ENCODE data around the gene CD180. TPM values are rescaled to one million over a fixed set of nuclear protein-coding genes. Genes with fewer than 3 reads are reported as not detected.

The CD180 gene
- total and polyA plus RNA-seq, 8 donors: under 0.01 to 2.6 (median 0.37) TPM; not detected in 1

DNA sequence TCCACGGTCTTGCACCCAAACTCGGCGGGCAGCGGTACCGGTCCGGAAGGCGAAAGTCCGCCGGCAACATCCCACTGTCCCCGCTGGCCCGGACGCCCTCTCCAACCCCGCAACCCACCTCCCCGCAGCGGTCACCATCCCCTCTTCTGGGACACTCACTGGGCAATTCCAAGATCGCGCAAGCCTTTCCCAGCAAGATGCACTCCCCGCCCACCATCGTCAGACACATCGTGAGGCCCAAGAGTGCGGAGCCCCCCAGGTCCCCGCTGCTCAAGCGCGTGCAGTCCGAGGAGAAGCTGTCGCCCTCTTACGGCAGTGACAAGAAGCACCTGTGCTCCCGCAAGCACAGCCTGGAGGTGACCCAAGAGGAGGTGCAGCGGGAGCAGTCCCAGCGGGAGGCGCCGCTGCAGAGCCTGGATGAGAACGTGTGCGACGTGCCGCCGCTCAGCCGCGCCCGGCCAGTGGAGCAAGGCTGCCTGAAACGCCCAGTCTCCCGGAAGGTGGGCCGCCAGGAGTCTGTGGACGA is 33.3 kb downstream of the CD180 start:
- Histone ChIP-seq H3K27me3 (no peaks in the 10 kb centered on the region), H3K27ac (no peak overlapping the region), H3K4me1 (peaks cover 5 to 34% (median 19%) of the 10 kb centered on the region in 4 donors), H3K9me3 (no peaks in the 10 kb centered on the region), H3K36me3 (peaks cover 25 to 48% (median 44%) of the 10 kb centered on the region in 4 donors), H3K4me3 (no peak overlapping the region)
- 94 to 99% (median 97%) methylated on average over 36 to 44 of the region's 44 CpGs for WGBS, 5 donors
- TF ChIP-seq POLR2AphosphoS5 (IDR thresholded peaks at IDR 0.05) (no peak), POLR2A (IDR thresholded peaks at IDR 0.05) (no peak), EP300 (IDR thresholded peaks at IDR 0.05) (no peak)
- TF ChIP-seq, protein P1, sequence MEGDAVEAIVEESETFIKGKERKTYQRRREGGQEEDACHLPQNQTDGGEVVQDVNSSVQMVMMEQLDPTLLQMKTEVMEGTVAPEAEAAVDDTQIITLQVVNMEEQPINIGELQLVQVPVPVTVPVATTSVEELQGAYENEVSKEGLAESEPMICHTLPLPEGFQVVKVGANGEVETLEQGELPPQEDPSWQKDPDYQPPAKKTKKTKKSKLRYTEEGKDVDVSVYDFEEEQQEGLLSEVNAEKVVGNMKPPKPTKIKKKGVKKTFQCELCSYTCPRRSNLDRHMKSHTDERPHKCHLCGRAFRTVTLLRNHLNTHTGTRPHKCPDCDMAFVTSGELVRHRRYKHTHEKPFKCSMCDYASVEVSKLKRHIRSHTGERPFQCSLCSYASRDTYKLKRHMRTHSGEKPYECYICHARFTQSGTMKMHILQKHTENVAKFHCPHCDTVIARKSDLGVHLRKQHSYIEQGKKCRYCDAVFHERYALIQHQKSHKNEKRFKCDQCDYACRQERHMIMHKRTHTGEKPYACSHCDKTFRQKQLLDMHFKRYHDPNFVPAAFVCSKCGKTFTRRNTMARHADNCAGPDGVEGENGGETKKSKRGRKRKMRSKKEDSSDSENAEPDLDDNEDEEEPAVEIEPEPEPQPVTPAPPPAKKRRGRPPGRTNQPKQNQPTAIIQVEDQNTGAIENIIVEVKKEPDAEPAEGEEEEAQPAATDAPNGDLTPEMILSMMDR (IDR thresholded peaks at IDR 0.05): no peak
- DNase-seq: no peak
- intact Hi-C loops (cut with DNase I; ENCODE audit: low total_unique reads): loop anchor here (5.0 kb wide), 1 partner anchor 44 kb away; no protein-coding TSS in a partner anchor

DNA sequence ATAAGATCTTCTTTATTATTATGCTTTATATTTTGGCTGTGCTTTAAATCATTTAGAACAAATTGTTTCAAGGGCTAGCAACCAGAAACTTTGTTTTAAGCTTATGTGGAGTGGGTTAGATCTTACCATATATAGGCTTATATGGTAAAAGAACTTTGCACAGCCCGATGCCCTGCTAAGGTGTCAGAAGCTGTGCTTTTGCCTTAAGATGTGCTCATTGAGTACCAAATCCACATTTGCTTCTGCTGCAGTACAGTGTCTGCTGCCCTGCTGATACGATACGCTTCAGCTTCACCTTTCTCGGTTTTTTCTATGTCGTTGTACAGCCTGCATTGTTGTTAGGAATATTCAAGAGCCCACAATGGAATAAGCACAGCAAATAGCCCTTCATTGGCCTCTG is 34.8 kb downstream of the CD180 start:
- DNase-seq: no peak
- peaks cover 4 to 32% (median 18%) of the 10 kb centered on the region in 4 donors for H3K4me1 ChIP-seq
- intact Hi-C loops (cut with DNase I; ENCODE audit: low total_unique reads): loop anchor here (5.0 kb wide), 1 partner anchor 46 kb away; no protein-coding TSS in a partner anchor
- H3K9me3 ChIP-seq: no peaks in the 10 kb centered on the region
- no peak overlapping the region for H3K4me3 ChIP-seq
- WGBS, 5 donors: 77 to 86% (median 82%) methylated on average over 5 of the region's 5 CpGs
- TF ChIP-seq EP300 (IDR thresholded peaks at IDR 0.05) (no peak), POLR2A (IDR thresholded peaks at IDR 0.05) (no peak), POLR2AphosphoS5 (IDR thresholded peaks at IDR 0.05) (no peak)
- TF ChIP-seq, protein P1 (IDR thresholded peaks at IDR 0.05): no peak
- no peaks in the 10 kb centered on the region for H3K27me3 ChIP-seq
- peaks cover 25 to 53% (median 45%) of the 10 kb centered on the region in 4 donors for H3K36me3 ChIP-seq
- peak overlapping the region in 1 of 5 donors; percentile 16 for H3K27ac ChIP-seq

DNA sequence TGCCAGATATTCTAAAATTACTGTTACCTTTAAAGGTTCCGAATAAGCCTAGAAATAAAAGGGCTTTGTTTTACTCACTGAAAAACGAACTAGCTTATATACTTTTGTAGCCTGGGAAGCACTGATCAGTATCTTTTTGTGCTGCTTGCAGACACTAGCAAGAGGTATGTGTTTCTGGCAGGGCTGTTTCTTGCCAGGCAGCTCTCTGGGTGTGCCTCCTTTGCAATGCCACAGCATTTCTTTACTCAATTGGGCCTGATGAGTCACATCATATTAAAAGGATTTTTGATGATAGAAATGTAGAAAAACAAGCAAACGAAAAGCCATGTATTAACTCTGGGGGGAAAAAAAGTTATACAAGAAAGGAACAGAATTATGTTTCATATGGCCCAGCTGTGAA is 35.6 kb downstream of the CD180 start:
- TF ChIP-seq, protein P1 (IDR thresholded peaks at IDR 0.05): no peak
- TF ChIP-seq POLR2A (IDR thresholded peaks at IDR 0.05) (no peak), POLR2AphosphoS5 (IDR thresholded peaks at IDR 0.05) (no peak), EP300 (IDR thresholded peaks at IDR 0.05) (no peak)
- peak overlapping the region in 3 of 5 donors; percentile 6 to 36 (median 16) for H3K27ac ChIP-seq
- H3K36me3 ChIP-seq: peaks cover 25 to 59% (median 50%) of the 10 kb centered on the region in 4 donors
- no peaks in the 10 kb centered on the region for H3K9me3 ChIP-seq
- peak in 1 of 2 donors; percentile 67 for DNase-seq
- H3K4me3 ChIP-seq: no peak overlapping the region
- 22 to 43% (median 34%) methylated on average over 3 of the region's 3 CpGs for WGBS, 5 donors
- H3K27me3 ChIP-seq: no peaks in the 10 kb centered on the region
- H3K4me1 ChIP-seq: peaks cover 0 to 25% (median 10%) of the 10 kb centered on the region in 4 donors
- intact Hi-C loops (cut with DNase I; ENCODE audit: low total_unique reads): loop anchor here (5.0 kb wide), 1 partner anchor 46 kb away; no protein-coding TSS in a partner anchor

DNA sequence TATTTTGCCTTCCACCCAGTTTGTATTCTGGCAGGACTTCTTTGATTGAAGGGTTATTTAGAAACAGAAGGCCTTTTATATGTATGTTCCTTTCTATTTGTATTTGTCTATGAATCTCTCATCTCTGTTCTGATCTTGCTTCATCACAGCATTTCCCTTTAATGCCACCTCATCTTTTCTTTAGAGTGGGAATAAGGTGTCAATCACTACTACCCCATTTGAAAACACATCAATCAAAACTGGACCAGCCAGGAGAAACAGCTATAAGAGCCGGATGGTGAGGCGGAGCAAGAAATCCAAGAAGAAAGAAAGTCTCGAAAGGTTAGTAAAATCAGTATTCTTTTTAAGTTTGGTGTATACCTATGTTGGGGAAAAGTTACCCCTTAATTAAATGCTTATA is 36.3 kb downstream of the CD180 start:
- H3K27ac ChIP-seq: peak overlapping the region in 2 of 5 donors; percentile 16 to 36
- intact Hi-C loops (cut with DNase I; ENCODE audit: low total_unique reads): loop anchor here (5.0 kb wide), 1 partner anchor 47 kb away; no protein-coding TSS in a partner anchor
- WGBS, 5 donors: 76 to 89% (median 79%) methylated on average over 3 of the region's 3 CpGs

More for the DNA sequence above, 36.3 kb downstream of the CD180 start:
- H3K36me3 ChIP-seq: peaks cover 25 to 59% (median 49%) of the 10 kb centered on the region in 4 donors
- no peaks in the 10 kb centered on the region for H3K9me3 ChIP-seq
- TF ChIP-seq, protein P1 (IDR thresholded peaks at IDR 0.05): no peak
- TF ChIP-seq POLR2A (IDR thresholded peaks at IDR 0.05): no peak
- no peak for TF ChIP-seq EP300 (IDR thresholded peaks at IDR 0.05)
- TF ChIP-seq POLR2AphosphoS5 (IDR thresholded peaks at IDR 0.05): no peak
- H3K27me3 ChIP-seq: no peaks in the 10 kb centered on the region
- H3K4me3 ChIP-seq: no peak overlapping the region
- H3K4me1 ChIP-seq: peaks cover 0 to 18% (median 5%) of the 10 kb centered on the region in 4 donors
- DNase-seq: no peak

Data from stomach (tissue), 9 donors.